Measurements from ENCODE around the gene PSMD9. TPM values are rescaled to one million over a fixed set of nuclear protein-coding genes. Genes with fewer than 3 reads are reported as not detected.

Gene PSMD9
- total and polyA plus RNA-seq, 2 experiments from 2014 or later, result 32.7 to 36.3 TPM

- no peak for TF ChIP-seq REST (IDR thresholded peaks at IDR 0.05; ENCODE audit: unreplicated experiment)
- no peak for TF ChIP-seq ZNF114 (CRISPR knock-in tag; IDR thresholded peaks at IDR 0.05)
- no peak for TF ChIP-seq CTCF (conservative IDR thresholded peaks at IDR 0.05; ENCODE audit: low read depth in 2 of 2)
- no peak for TF ChIP-seq NANOG (IDR thresholded peaks at IDR 0.05; ENCODE audit: borderline replicate concordance)
Measured at GRCh38 chr12:121892673-121893561, 4.3 kb downstream of the PSMD9 start (continued).

- TF ChIP-seq CREB1 (CRISPR knock-in tag; IDR thresholded peaks at IDR 0.05; ENCODE audit: low read depth) (no peak), ETS1 (IDR thresholded peaks at IDR 0.05) (no peak), EZH2phosphoT487 (IDR thresholded peaks at IDR 0.05; ENCODE audit: unreplicated experiment) (no peak), POLR2AphosphoS5 (IDR thresholded peaks at IDR 0.05; ENCODE audit: low read depth) (no peak), JUNB (IDR thresholded peaks at IDR 0.05; ENCODE audit: unreplicated experiment) (no peak), CTCF (conservative IDR thresholded peaks at IDR 0.05; ENCODE audit: low read depth in 2 of 2) (no peak), ZNF114 (CRISPR knock-in tag; IDR thresholded peaks at IDR 0.05) (no peak)
- Histone ChIP-seq H3F3A (replicated peaks; ENCODE audit: low read depth) (peaks cover 9% of the 10 kb centered on the region), H3K4me2 (no peak overlapping the region), H2AFZ (no peak overlapping the region), H4K20me1 (replicated peaks; ENCODE audit: insufficient read depth) (peaks cover 32% of the 10 kb centered on the region), H3K36me3 (ENCODE audit: insufficient read depth) (peaks cover 7% of the 10 kb centered on the region; the same call in 1 of the 2 replicates), H3K4me1 (ENCODE audit: insufficient read depth) (peaks cover 16% of the 10 kb centered on the region; the same call in 1 of the 2 replicates), H3K9me2 (ENCODE audit: insufficient read depth) (no peaks in the 10 kb centered on the region), H3K27ac (ENCODE audit: low read depth) (no peak overlapping the region), H3K4me3 (no peak overlapping the region), H3K79me2 (replicated peaks; ENCODE audit: insufficient read depth) (peaks cover 11% of the 10 kb centered on the region; the same call in 1 of the 2 replicates), H3K27me3 (ENCODE audit: insufficient read depth) (peaks cover 10% of the 10 kb centered on the region)
- no peak overlapping the region for H3K4me3 Mint-ChIP-seq
- H3K9me3 Mint-ChIP-seq, result no peaks in the 10 kb centered on the region
- peaks cover 15% of the 10 kb centered on the region for H3K27me3 Mint-ChIP-seq (ENCODE audit: insufficient read depth, low read depth, poor library complexity)
- H3K36me3 Mint-ChIP-seq (ENCODE audit: low read depth), result peaks cover 21% of the 10 kb centered on the region
- peak; percentile 68 for ATAC-seq
- H3K27ac Mint-ChIP-seq, result no peak overlapping the region
- DNase-seq (ENCODE audit: low spot score), result peak; percentile 21
- H3K4me1 Mint-ChIP-seq, result peaks cover 21% of the 10 kb centered on the region
Measured at GRCh38 chr12:121893961-121894460, 5.4 kb downstream of the PSMD9 start.

Data from GM23338 (cell line).